HEK293 (cell line): ENCODE results near the gene DNAH12.

ENCODE experiments used
- GLIS1 ChIP-seq: fragments of 450-650 bp; formaldehyde crosslinking; IDR thresholded peaks from 2 replicates; pipeline ENCODE4 v1.5.1; 2016; ENCODE audit warnings: missing biosample characterization, missing genetic modification characterization
- KLF10 ChIP-seq: fragments of 450-650 bp; IDR thresholded peaks from 2 replicates; pipeline ENCODE4 v1.5.1; 2018; ENCODE audit warnings: missing biosample characterization, mild to moderate bottlenecking, missing genetic modification characterization
- KLF17 ChIP-seq: fragments of 450-650 bp; formaldehyde crosslinking; IDR thresholded peaks from 2 replicates; pipeline ENCODE4 v1.5.1; 2016; ENCODE audit warnings: missing biosample characterization, missing genetic modification characterization
- KLF7 ChIP-seq: fragments of 450-650 bp; formaldehyde crosslinking; IDR thresholded peaks from 2 replicates; pipeline ENCODE4 v1.5.1; 2016; ENCODE audit warnings: missing biosample characterization, missing genetic modification characterization, borderline replicate concordance
- KLF8 ChIP-seq: fragments of 450-650 bp; formaldehyde crosslinking; IDR thresholded peaks from 2 replicates; pipeline ENCODE4 v1.5.1; 2016; ENCODE audit warnings: missing biosample characterization, missing genetic modification characterization
- PBX3 ChIP-seq: sonication (generic); formaldehyde crosslinking; IDR thresholded peaks from 2 replicates; pipeline ENCODE4 v1.8.1; 2022; ENCODE audit warnings: mild to moderate bottlenecking, moderate library complexity, missing genetic modification reagents
- PRDM1 ChIP-seq: fragments of 450-650 bp; formaldehyde crosslinking; IDR thresholded peaks from 2 replicates; pipeline ENCODE4; 2016; ENCODE audit warnings: missing biosample characterization, missing genetic modification characterization
- SALL2 ChIP-seq: fragments of 450-650 bp; formaldehyde crosslinking; IDR thresholded peaks from 2 replicates; pipeline ENCODE4 v1.5.0; 2017; ENCODE audit warnings: missing biosample characterization, mild to moderate bottlenecking, missing genetic modification characterization, borderline replicate concordance
- SCRT1 ChIP-seq: fragments of 450-650 bp; formaldehyde crosslinking; IDR thresholded peaks from 2 replicates; pipeline ENCODE4 v1.5.1; 2016; ENCODE audit warnings: missing biosample characterization, missing genetic modification characterization, borderline replicate concordance
- SP7 ChIP-seq: fragments of 450-650 bp; formaldehyde crosslinking; IDR thresholded peaks from 2 replicates; pipeline ENCODE4 v1.5.1; 2016; ENCODE audit warnings: missing biosample characterization, missing genetic modification characterization
- YY1 ChIP-seq: fragments of 450-650 bp; formaldehyde crosslinking; IDR thresholded peaks from 2 replicates; pipeline ENCODE4 v1.5.1; 2018; ENCODE audit warnings: missing biosample characterization, missing genetic modification characterization
- ZBTB20 ChIP-seq: fragments of 450-650 bp; formaldehyde crosslinking; IDR thresholded peaks from 2 replicates; pipeline ENCODE4 v1.5.1; 2016; ENCODE audit warnings: missing biosample characterization, missing genetic modification characterization
- ZBTB21 ChIP-seq: fragments of 450-650 bp; formaldehyde crosslinking; IDR thresholded peaks from 2 replicates; pipeline ENCODE4 v1.5.1; 2017; ENCODE audit warnings: missing biosample characterization, missing genetic modification characterization
- ZBTB6 ChIP-seq: fragments of 450-650 bp; formaldehyde crosslinking; IDR thresholded peaks from 2 replicates; pipeline ENCODE4 v1.5.1; 2017; ENCODE audit warnings: missing biosample characterization, missing genetic modification characterization
- ZBTB8A ChIP-seq: fragments of 450-650 bp; formaldehyde crosslinking; IDR thresholded peaks from 2 replicates; pipeline ENCODE4 v1.5.1; 2016; ENCODE audit warnings: missing biosample characterization, missing genetic modification characterization
- ZNF114 ChIP-seq: fragments of 450-650 bp; formaldehyde crosslinking; IDR thresholded peaks from 2 replicates; pipeline ENCODE4 v1.5.0; 2017; ENCODE audit warnings: missing biosample characterization, missing genetic modification characterization
- ZNF155 ChIP-seq: fragments of 450-650 bp; formaldehyde crosslinking; IDR thresholded peaks from 2 replicates; pipeline ENCODE4 v1.5.1; 2016; ENCODE audit warnings: missing biosample characterization, missing genetic modification characterization
- ZNF169 ChIP-seq: fragments of 450-650 bp; formaldehyde crosslinking; IDR thresholded peaks from 2 replicates; pipeline ENCODE4 v1.5.1; 2016; ENCODE audit warnings: missing biosample characterization, missing genetic modification characterization
- ZNF274 ChIP-seq, 2 experiments: fragments of 200-500 bp in 1 of 2; fragments of 450-650 bp in 1 of 2; sonication (Bioruptor generic) in 1 of 2; formaldehyde crosslinking in 1 of 2; IDR thresholded peaks; 2 replicates each; pipeline versions ENCODE4 v1.5.1 to v1.6.1; 2014 to 2016; ENCODE audit warnings: borderline replicate concordance in 1 of 2, inconsistent platforms in 1 of 2, low read length in 1 of 2, missing biosample characterization in 1 of 2, missing genetic modification characterization in 1 of 2
- ZNF302 ChIP-seq: fragments of 450-650 bp; formaldehyde crosslinking; IDR thresholded peaks from 2 replicates; pipeline ENCODE4 v1.5.1; 2016; ENCODE audit warnings: missing biosample characterization, missing genetic modification characterization, low read depth
- ZNF341 ChIP-seq: fragments of 450-650 bp; formaldehyde crosslinking; IDR thresholded peaks from 2 replicates; pipeline ENCODE4; 2016; ENCODE audit warnings: low read depth, missing biosample characterization, missing genetic modification characterization
- ZNF404 ChIP-seq: fragments of 450-650 bp; formaldehyde crosslinking; IDR thresholded peaks from 2 replicates; pipeline ENCODE4 v1.5.1; 2017; ENCODE audit warnings: missing biosample characterization, missing genetic modification characterization
- ZNF426 ChIP-seq: fragments of 450-650 bp; formaldehyde crosslinking; IDR thresholded peaks from 2 replicates; pipeline ENCODE4 v1.5.1; 2017; ENCODE audit warnings: missing biosample characterization, missing genetic modification characterization, mild to moderate bottlenecking, inconsistent platforms, moderate library complexity
- ZNF621 ChIP-seq: fragments of 450-650 bp; formaldehyde crosslinking; IDR thresholded peaks from 2 replicates; pipeline ENCODE4 v1.5.1; 2017; ENCODE audit warnings: missing biosample characterization, missing genetic modification characterization
- ZNF624 ChIP-seq: fragments of 450-650 bp; formaldehyde crosslinking; IDR thresholded peaks from 2 replicates; pipeline ENCODE4 v1.5.1; 2017; ENCODE audit warnings: missing biosample characterization, missing genetic modification characterization
- ZNF629 ChIP-seq: fragments of 450-650 bp; formaldehyde crosslinking; IDR thresholded peaks from 2 replicates; pipeline ENCODE4 v1.5.1; 2017; ENCODE audit warnings: missing biosample characterization, missing genetic modification characterization
- ZNF654 ChIP-seq: fragments of 450-650 bp; formaldehyde crosslinking; IDR thresholded peaks from 2 replicates; pipeline ENCODE4 v1.5.1; 2016; ENCODE audit warnings: low read depth, missing biosample characterization, missing genetic modification characterization
- ZNF670 ChIP-seq: fragments of 450-650 bp; formaldehyde crosslinking; IDR thresholded peaks from 2 replicates; pipeline ENCODE4 v1.5.1; 2016; ENCODE audit warnings: missing biosample characterization, missing genetic modification characterization, low read depth
- ZNF768 ChIP-seq: fragments of 450-650 bp; formaldehyde crosslinking; IDR thresholded peaks from 2 replicates; pipeline ENCODE4 v1.5.1; 2018; ENCODE audit warnings: missing biosample characterization, mild to moderate bottlenecking, missing genetic modification characterization
- ZNF792 ChIP-seq: fragments of 450-650 bp; formaldehyde crosslinking; IDR thresholded peaks from 2 replicates; pipeline ENCODE4 v1.5.1; 2016; ENCODE audit warnings: missing biosample characterization, missing genetic modification characterization
- ZNF843 ChIP-seq: fragments of 450-650 bp; formaldehyde crosslinking; IDR thresholded peaks from 2 replicates; pipeline ENCODE4 v1.5.1; 2016; ENCODE audit warnings: missing biosample characterization, missing genetic modification characterization
- TF ChIP-seq, protein P1 (sequence below): fragments of 450-650 bp; formaldehyde crosslinking; IDR thresholded peaks from 2 replicates; pipeline ENCODE4 v1.5.1; 2016; ENCODE audit warnings: missing biosample characterization, missing genetic modification characterization
- TF ChIP-seq, protein P2 (sequence below): fragments of 450-650 bp; formaldehyde crosslinking; IDR thresholded peaks from 2 replicates; pipeline ENCODE4 v1.5.1; 2016; ENCODE audit warnings: missing biosample characterization, missing genetic modification characterization
- TF ChIP-seq, protein P3 (sequence below): fragments of 450-650 bp; formaldehyde crosslinking; IDR thresholded peaks from 2 replicates; pipeline ENCODE4 v1.5.1; 2017; ENCODE audit warnings: missing biosample characterization, missing genetic modification characterization

DNAH12 gene

GRCh38 chr3:57555738-57556458 is 11.8 kb upstream of the DNAH12 start, which contains the start of gene PDE12 (continued):
- TF ChIP-seq SALL2 (tag by site-specific recombination) (no peak), ZNF768 (tag by site-specific recombination) (no peak), ZNF169 (no peak), ZBTB8A (tag by site-specific recombination) (peak; percentile 72), KLF17 (tag by site-specific recombination) (peak; percentile 93), ZNF654 (tag by site-specific recombination) (no peak), ZNF624 (tag by site-specific recombination) (no peak), ZBTB20 (tag by site-specific recombination) (peak; percentile 60; the same call in 1 of the 2 replicates), SCRT1 (peak; percentile 43; the same call in 1 of the 2 replicates), PBX3 (no peak), ZNF114 (no peak), KLF8 (tag by site-specific recombination) (peak; percentile 91), ZNF404 (no peak), ZBTB6 (tag by site-specific recombination) (no peak), KLF10 (tag by site-specific recombination) (peak; percentile 74; the same call in 1 of the 2 replicates), SP7 (tag by site-specific recombination) (peak; percentile 93), ZNF302 (tag by site-specific recombination) (no peak), GLIS1 (tag by site-specific recombination) (no peak), ZNF155 (tag by site-specific recombination) (no peak), ZNF621 (no peak), ZNF426 (no peak), ZNF670 (tag by site-specific recombination) (no peak), ZNF274 (IDR thresholded peaks at IDR 0.05; ENCODE audit: low read length) (no peak), ZNF274 (tag by site-specific recombination; IDR thresholded peaks at IDR 0.05; ENCODE audit: borderline replicate concordance) (no peak), ZNF629 (tag by site-specific recombination) (peak; percentile 93), YY1 (tag by site-specific recombination) (peak; percentile 61), ZNF792 (no peak), ZNF341 (tag by site-specific recombination) (peak; percentile 41; the same call in 1 of the 2 replicates), PRDM1 (tag by site-specific recombination) (no peak), ZNF843 (tag by site-specific recombination) (peak; percentile 72), KLF7 (tag by site-specific recombination) (peak; percentile 48; the same call in 1 of the 2 replicates), ZBTB21 (tag by site-specific recombination) (peak; percentile 80)
- TF ChIP-seq, protein P1, sequence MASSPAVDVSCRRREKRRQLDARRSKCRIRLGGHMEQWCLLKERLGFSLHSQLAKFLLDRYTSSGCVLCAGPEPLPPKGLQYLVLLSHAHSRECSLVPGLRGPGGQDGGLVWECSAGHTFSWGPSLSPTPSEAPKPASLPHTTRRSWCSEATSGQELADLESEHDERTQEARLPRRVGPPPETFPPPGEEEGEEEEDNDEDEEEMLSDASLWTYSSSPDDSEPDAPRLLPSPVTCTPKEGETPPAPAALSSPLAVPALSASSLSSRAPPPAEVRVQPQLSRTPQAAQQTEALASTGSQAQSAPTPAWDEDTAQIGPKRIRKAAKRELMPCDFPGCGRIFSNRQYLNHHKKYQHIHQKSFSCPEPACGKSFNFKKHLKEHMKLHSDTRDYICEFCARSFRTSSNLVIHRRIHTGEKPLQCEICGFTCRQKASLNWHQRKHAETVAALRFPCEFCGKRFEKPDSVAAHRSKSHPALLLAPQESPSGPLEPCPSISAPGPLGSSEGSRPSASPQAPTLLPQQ (tag by site-specific recombination): peak; percentile 74
- TF ChIP-seq, protein P2, sequence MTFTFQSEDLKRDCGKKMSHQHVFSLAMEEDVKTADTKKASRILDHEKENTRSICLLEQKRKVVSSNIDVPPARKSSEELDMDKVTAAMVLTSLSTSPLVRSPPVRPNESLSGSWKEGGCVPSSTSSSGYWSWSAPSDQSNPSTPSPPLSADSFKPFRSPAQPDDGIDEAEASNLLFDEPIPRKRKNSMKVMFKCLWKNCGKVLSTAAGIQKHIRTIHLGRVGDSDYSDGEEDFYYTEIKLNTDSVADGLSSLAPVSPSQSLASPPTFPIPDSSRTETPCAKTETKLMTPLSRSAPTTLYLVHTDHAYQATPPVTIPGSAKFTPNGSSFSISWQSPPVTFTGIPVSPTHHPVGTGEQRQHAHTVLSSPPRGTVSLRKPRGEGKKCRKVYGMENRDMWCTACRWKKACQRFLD: 0 out of 2 replicates have a peak, but pooled peaks have one; percentile 9
- TF ChIP-seq, protein P3, sequence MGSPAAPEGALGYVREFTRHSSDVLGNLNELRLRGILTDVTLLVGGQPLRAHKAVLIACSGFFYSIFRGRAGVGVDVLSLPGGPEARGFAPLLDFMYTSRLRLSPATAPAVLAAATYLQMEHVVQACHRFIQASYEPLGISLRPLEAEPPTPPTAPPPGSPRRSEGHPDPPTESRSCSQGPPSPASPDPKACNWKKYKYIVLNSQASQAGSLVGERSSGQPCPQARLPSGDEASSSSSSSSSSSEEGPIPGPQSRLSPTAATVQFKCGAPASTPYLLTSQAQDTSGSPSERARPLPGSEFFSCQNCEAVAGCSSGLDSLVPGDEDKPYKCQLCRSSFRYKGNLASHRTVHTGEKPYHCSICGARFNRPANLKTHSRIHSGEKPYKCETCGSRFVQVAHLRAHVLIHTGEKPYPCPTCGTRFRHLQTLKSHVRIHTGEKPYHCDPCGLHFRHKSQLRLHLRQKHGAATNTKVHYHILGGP (tag by site-specific recombination): no peak
